HG03575 (cell line): ENCODE measurements around the gene SLC5A6.
"Not testable (repeated sequence)": the region's sequence is repeated elsewhere in the genome, so short reads cannot be mapped to it uniquely, and the experiment has no call there.

Experiments
- ATAC-seq: cut with Tn5 transposase; IDR thresholded peaks from one replicate; pipeline ENCODE4 v1.9.1; 2021; ENCODE audit not compliant: unreplicated experiment, insufficient number of reproducible peaks, low FRiP score; ENCODE audit errors: extremely low read depth

The SLC5A6 gene

GRCh38 chr2:27211241-27211942, 676 bp downstream of the SLC5A6 start:
- ATAC-seq = no peak

GRCh38 chr2:27209621-27210401, 2.3 kb downstream of the SLC5A6 start:
- no peak for ATAC-seq

GRCh38 chr2:27208486-27209050, 3.5 kb downstream of the SLC5A6 start:
- ATAC-seq = no peak

- ATAC-seq = no peak
Measured at GRCh38 chr2:27206346-27206745, 5.7 kb downstream of the SLC5A6 start.

GRCh38 chr2:27205206-27205605, 6.9 kb downstream of the SLC5A6 start:
- ATAC-seq = no peak

GRCh38 chr2:27204566-27204965, 7.5 kb downstream of the SLC5A6 start:
- no peak for ATAC-seq

- no peak for ATAC-seq
Measured at GRCh38 chr2:27203741-27204140, 8.3 kb downstream of the SLC5A6 start.

GRCh38 chr2:27202854-27203253, 9.2 kb downstream of the SLC5A6 start:
- no peak for ATAC-seq

GRCh38 chr2:27201675-27202074, 10.4 kb downstream of the SLC5A6 start:
- no peak for ATAC-seq

- no peak for ATAC-seq
Measured at GRCh38 chr2:27199241-27199640, 12.8 kb downstream of the SLC5A6 start.

GRCh38 chr2:27198627-27199026, 13.4 kb downstream of the SLC5A6 start:
- ATAC-seq = no peak

- ATAC-seq = not testable (repeated sequence)
Measured at GRCh38 chr2:27198068-27198467, 14.0 kb downstream of the SLC5A6 start.

GRCh38 chr2:27195799-27196198, 16.3 kb downstream of the SLC5A6 start:
- ATAC-seq = not testable (repeated sequence)

- no peak for ATAC-seq
Measured at GRCh38 chr2:27194538-27195354, 17.3 kb downstream of the SLC5A6 start.

- ATAC-seq = no peak
Measured at GRCh38 chr2:27191070-27191829, 20.8 kb downstream of the SLC5A6 start.

- ATAC-seq = no peak
Measured at GRCh38 chr2:27189989-27190388, 22.1 kb downstream of the SLC5A6 start.

- no peak for ATAC-seq
Measured at GRCh38 chr2:27186613-27187345, 25.3 kb downstream of the SLC5A6 start.
